GM12878 (cell line): ENCODE results near the gene SALL4. TPM values are rescaled to one million over a fixed set of nuclear protein-coding genes. Genes with fewer than 3 reads are reported as not detected.

Source experiments
- ATAC-seq: fragments of 200-7000 bp; cut with Tn5 transposase; 3 replicates; pipeline ENCODE4 v1.9.1; 2020; ENCODE audit warnings: mild to moderate bottlenecking, moderate library complexity
- BruUV-seq: library from RNA; stranded (reverse); fragments of 400-500 nt; replicated peaks from 2 replicates; lab custom pipeline; 2021; lab: Mats Ljungman, UMichigan
- CTCF ChIA-PET: fragments of 300-600 bp; sonication (Branson Sonifier 250); formaldehyde crosslinking; extraction: SDS; loops from one replicate; lab custom pipeline; 2021; ENCODE audit warnings: inconsistent platforms; lab: Yijun Ruan, JAX
- POLR2A ChIA-PET: fragments of 350-600 bp; formaldehyde crosslinking; extraction: SDS; loops from one replicate; lab custom pipeline; 2021; ENCODE audit warnings: inconsistent platforms; lab: Charles Lee
- RAD21 ChIA-PET: fragments of 300-600 bp; sonication (Branson Sonifier 250); formaldehyde crosslinking; loops from one replicate; lab custom pipeline; 2023; ENCODE audit warnings: antibody characterized with exemption; ENCODE audit not compliant: unreplicated experiment; lab: Charles Lee
- SMC1A ChIA-PET: fragments of 300-600 bp; sonication (Branson Sonifier 250); formaldehyde crosslinking; loops from one replicate; lab custom pipeline; 2023; ENCODE audit not compliant: unreplicated experiment, uncharacterized antibody; lab: Charles Lee
- DNase-seq: peaks from one replicate; pipeline ENCODE4 v3.0.0-alpha.2; 2011; ENCODE audit warnings: low read depth, low spot score
- FAIRE-seq: peaks from 3 replicates; lab custom pipeline; 2011; peaks lifted over from hg19 to GRCh38; lab: Jason Lieb, UNC
- H2AFZ ChIP-seq: 2 replicates; pipeline ENCODE4 v1.6.0; 2011; ENCODE audit warnings: low read depth, low read length, control low read depth; ENCODE audit not compliant: control insufficient read depth
- H3K27ac ChIP-seq: 2 replicates; pipeline ENCODE4 v1.5.1; 2011; ENCODE audit warnings: control low read depth; ENCODE audit not compliant: control insufficient read depth, insufficient read depth
- H3K27me3 ChIP-seq, 2 experiments: replicated peaks in 1 of 2; 2 replicates each; pipeline versions ENCODE4 v1.6.0 to v1.6.1; 2011; ENCODE audit warnings: low read length in 1 of 2; ENCODE audit not compliant: control insufficient read depth in 2 of 2, insufficient read depth in 2 of 2
- H3K36me3 ChIP-seq, 2 experiments: 2 replicates each; pipeline ENCODE4 v1.5.1; 2011; ENCODE audit warnings: low read length in 1 of 2; ENCODE audit not compliant: control insufficient read depth in 2 of 2, insufficient read depth in 2 of 2
- H3K4me1 ChIP-seq: 2 replicates; pipeline ENCODE4 v1.6.1; 2011; ENCODE audit warnings: mild to moderate bottlenecking, low read length, moderate library complexity, mixed read lengths; ENCODE audit not compliant: control insufficient read depth, insufficient read depth
- H3K4me2 ChIP-seq: 2 replicates; pipeline ENCODE4 v1.6.0; 2011; ENCODE audit warnings: control low read depth; ENCODE audit not compliant: control insufficient read depth, insufficient read depth
- H3K4me3 ChIP-seq: fragments of 200-600 bp; sonication (generic); 2 replicates; pipeline ENCODE4 v1.5.1; 2016
- H3K79me2 ChIP-seq: 2 replicates; pipeline ENCODE4 v1.6.0; 2011; ENCODE audit warnings: low read length; ENCODE audit not compliant: control insufficient read depth, insufficient read depth
- H3K9ac ChIP-seq: 2 replicates; pipeline ENCODE4 v1.8.0; 2011; ENCODE audit warnings: low read length, control low read depth, mixed read lengths; ENCODE audit not compliant: control insufficient read depth, insufficient read depth
- H3K9me3 ChIP-seq: replicated peaks from 3 replicates; pipeline ENCODE4 v1.5.1; 2011; ENCODE audit warnings: mild to moderate bottlenecking, low read length; ENCODE audit not compliant: control insufficient read depth, insufficient read depth
- H4K20me1 ChIP-seq: 2 replicates; pipeline ENCODE4 v1.6.0; 2011; ENCODE audit not compliant: control insufficient read depth, insufficient read depth
- BCLAF1 ChIP-seq: fragments of 450-650 bp; IDR thresholded peaks from 2 replicates; pipeline ENCODE4 v1.6.1; 2017; ENCODE audit warnings: antibody characterized with exemption, mild to moderate bottlenecking, moderate library complexity
- BRCA1 ChIP-seq: IDR thresholded peaks from 2 replicates; pipeline ENCODE4 v1.6.1; 2011; ENCODE audit warnings: low read depth, low read length, improper control_type of control experiment
- CBFB ChIP-seq: IDR thresholded peaks from 2 replicates; pipeline ENCODE4 v1.6.1; 2016; ENCODE audit warnings: antibody characterized with exemption, low read depth
- CBX5 ChIP-seq: sonication (generic); IDR thresholded peaks from 2 replicates; pipeline ENCODE4 v1.6.1; 2016; ENCODE audit warnings: low read depth, moderate library complexity, mild to moderate bottlenecking, inconsistent platforms
- CUX1 ChIP-seq: IDR thresholded peaks from 2 replicates; pipeline ENCODE4 v1.6.1; 2012; ENCODE audit warnings: improper control_type of control experiment, low read depth, low read length; ENCODE audit not compliant: insufficient replicate concordance
- EGR1 ChIP-seq, 2 experiments: IDR thresholded peaks; 1 replicate in 1 of 2; 2 replicates in 1 of 2; pipeline ENCODE4 v1.6.1; 2011 to 2012; ENCODE audit warnings: low read depth in 2 of 2, low read length in 2 of 2, borderline replicate concordance in 1 of 2, mild to moderate bottlenecking in 1 of 2, moderate library complexity in 1 of 2
- EP300 ChIP-seq, 2 experiments: fragments of 150-350 bp in 1 of 2; IDR thresholded peaks; 2 replicates each; pipeline ENCODE4 v1.6.1; 2011 to 2012; ENCODE audit warnings: low read depth in 2 of 2, low read length in 2 of 2, borderline replicate concordance in 1 of 2, improper control_type of control experiment in 1 of 2, inconsistent platforms in 1 of 2; ENCODE audit not compliant: control insufficient read depth in 1 of 2
- GABPA ChIP-seq: IDR thresholded peaks from 2 replicates; pipeline ENCODE4 v1.6.1; 2014; ENCODE audit warnings: antibody characterized with exemption, low read depth, mild to moderate bottlenecking, inconsistent platforms
- HDAC2 ChIP-seq: fragments of 200-600 bp; sonication (generic); IDR thresholded peaks from 2 replicates; pipeline ENCODE4 v1.6.1; 2017
- IKZF2 ChIP-seq, 2 experiments: fragments of 450-650 bp; IDR thresholded peaks; 2 replicates each; pipeline ENCODE4 v1.6.1; 2017; ENCODE audit warnings: mild to moderate bottlenecking in 2 of 2, moderate library complexity in 2 of 2
- TCF3 ChIP-seq: IDR thresholded peaks from 2 replicates; pipeline ENCODE4 v1.6.1; 2012; ENCODE audit warnings: low read depth, mild to moderate bottlenecking, low read length, borderline replicate concordance; ENCODE audit not compliant: insufficient read depth
- WGBS: methylation state at CpG from one replicate; pipeline ENCODE4 v1.1.6; 2016; ENCODE audit warnings: low lambda C conversion rate; ENCODE audit not compliant: insufficient replicate concordance, insufficient coverage; ENCODE audit errors: missing lambda C conversion rate; 5-methylcytosine and 5-hydroxymethylcytosine counted together
- in situ Hi-C: fragments of 300-500 bp; cut with MboI; formaldehyde crosslinking; loops from 9 replicates; pipeline ENCODE4 v1.14.3; 2018; ENCODE audit warnings: mixed read lengths
- intact Hi-C: fragments of 100-400 bp; cut with micrococcal nuclease; formaldehyde crosslinking; loops from one replicate; pipeline ENCODE4 v1.14.2; 2022; ENCODE audit not compliant: unreplicated experiment
- polyA plus RNA-seq, 11 experiments: library from polyadenylated mRNA; depleted of rRNA in 4 of 11; unstranded in 6 of 11; stranded (reverse) in 5 of 11; fragments of >200 nt; fragmentation: Nextera tagmentation in 4 of 11; fragmentation: Illumina TruSeq in 1 of 11; extraction: Ambion mirVana in 4 of 11; extraction: Trizol in 1 of 11; gene quantifications; 1 replicate in 1 of 11; 2 replicates in 10 of 11; pipeline versions ENCODE4 v1.2.1 to v1.2.3, GENCODE V29; 2011 to 2016; ENCODE audit warnings: inconsistent platforms in 2 of 11, missing spikeins in 2 of 11, low read depth in 1 of 11
- total RNA-seq, 4 experiments: library from RNA; depleted of rRNA in 3 of 4; stranded (reverse); fragments of >200 nt in 3 of 4; fragmentation: Illumina TruSeq in 1 of 4; extraction: Trizol in 1 of 4; gene quantifications; 2 replicates each; pipeline versions ENCODE4 v1.2.1 to v1.2.3, GENCODE V29; 2013 to 2021

SALL4 gene
- total and polyA plus RNA-seq, 10 of the 15 experiments (the other 5 are each of a cell fraction or from before 2014, with no cell fraction given): 0.08 to 1.1 (median 0.23) TPM; not detected in 7

DNA sequence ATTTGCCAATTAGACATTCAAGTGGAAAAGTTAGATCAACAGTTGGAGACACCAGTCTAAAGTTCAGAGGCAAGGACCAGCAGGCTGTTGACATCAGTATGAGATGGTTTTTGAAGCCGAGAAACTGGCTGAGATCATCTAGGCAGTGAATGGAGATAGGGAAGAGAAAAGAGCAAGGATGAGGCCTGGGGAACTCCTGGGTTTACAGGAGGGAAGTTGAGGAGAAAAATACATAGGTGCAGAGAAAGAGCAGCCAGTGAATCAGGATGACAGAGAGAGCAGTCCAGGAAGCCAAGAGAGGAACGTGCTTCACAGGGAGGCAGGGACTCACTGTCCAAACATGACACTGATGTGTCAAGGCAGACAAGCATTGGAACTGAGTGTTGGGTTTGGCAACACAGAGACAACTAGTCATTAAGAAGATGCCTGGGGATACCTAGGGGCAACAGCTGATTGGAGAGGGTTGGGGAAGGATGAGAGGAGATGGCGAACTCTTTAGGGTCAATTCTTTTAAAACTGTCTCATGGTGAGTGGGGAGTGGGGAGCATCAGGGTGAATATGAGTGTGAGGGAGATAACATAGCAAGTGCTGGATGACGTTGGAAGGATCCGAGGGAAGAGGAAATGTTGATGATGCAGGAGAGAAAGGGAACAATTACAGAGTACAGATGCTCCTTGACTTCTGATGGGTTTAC, 13.2 kb upstream of the SALL4 start:
- in situ Hi-C loops: no loop called here
- Histone ChIP-seq H2AFZ (no peak overlapping the region), H3K27ac (no peak overlapping the region), H3K4me3 (no peak overlapping the region), H3K79me2 (no peaks in the 10 kb centered on the region), H3K4me1 (no peaks in the 10 kb centered on the region), H3K27me3 (no peaks in the 10 kb centered on the region; a peak in 1 of 4 replicates), H3K9me3 (no peaks in the 10 kb centered on the region), H3K4me2 (no peak overlapping the region), H3K9ac (no peak overlapping the region), H4K20me1 (no peaks in the 10 kb centered on the region), H3K36me3 (no peaks in the 10 kb centered on the region)
- ATAC-seq (no peak), DNase-seq (no peak), FAIRE-seq (no peak)
- BruUV-seq: no TSS peak
- ChIA-PET SMC1A (no interaction called here), CTCF (no interaction called here), RAD21 (no interaction called here), POLR2A (no interaction called here)
- 45% methylated on average over 5 of the region's 5 CpGs for WGBS
- intact Hi-C loops: no loop called here
- TF ChIP-seq GABPA (no peak), BCLAF1 (no peak), CBX5 (no peak), HDAC2 (no peak), EGR1 (IDR thresholded peaks at IDR 0.05; ENCODE audit: borderline replicate concordance in 1 of 2, low read depth in 2 of 2, low read length in 2 of 2) (no peak), BRCA1 (no peak), IKZF2 (IDR thresholded peaks at IDR 0.05) (no peak), CUX1 (no peak), CBFB (no peak), EP300 (IDR thresholded peaks at IDR 0.05; ENCODE audit: borderline replicate concordance in 1 of 2, control insufficient read depth in 1 of 2, low read depth in 2 of 2, low read length in 2 of 2) (no peak), TCF3 (no peak)
